Panc1 (cell line): Measurements from ENCODE around the gene SHKBP1. TPM values are rescaled to one million over a fixed set of nuclear protein-coding genes. Genes with fewer than 3 reads are reported as not detected.
"Not testable (repeated sequence)": the region's sequence is repeated elsewhere in the genome, so short reads cannot be mapped to it uniquely, and the experiment has no call there.

Source experiments
- ATAC-seq: fragments of 200-7000 bp; cut with Tn5 transposase; 2 replicates; pipeline ENCODE4 v1.9.1; 2020; ENCODE audit warnings: mild to moderate bottlenecking, moderate library complexity
- BruUV-seq: library from RNA; stranded (reverse); fragments of 400-500 nt; replicated peaks from 2 replicates; lab custom pipeline; 2021; lab: Mats Ljungman, UMichigan
- CTCF ChIA-PET: fragments of 300-600 bp; sonication (Branson Sonifier 250); formaldehyde crosslinking; loops from one replicate; lab custom pipeline; 2022; ENCODE audit warnings: antibody characterized with exemption; lab: Charles Lee
- POLR2A ChIA-PET: fragments of 300-600 bp; sonication (Branson Sonifier 250); formaldehyde crosslinking; loops from one replicate; lab custom pipeline; 2022; ENCODE audit warnings: antibody characterized with exemption; lab: Charles Lee
- DNase-seq: peaks from one replicate; pipeline ENCODE4 v3.0.0-alpha.2; 2010; ENCODE audit warnings: low read depth, low spot score
- H3K27ac ChIP-seq: 2 replicates; pipeline ENCODE4 v1.5.1; 2011; ENCODE audit warnings: mild to moderate bottlenecking, low read length, inconsistent platforms
- H3K27me3 ChIP-seq: fragments of 200-500 bp; sonication (Bioruptor generic); 2 replicates; pipeline ENCODE4 v1.6.0; 2014; ENCODE audit warnings: low read length, inconsistent platforms; ENCODE audit not compliant: control insufficient read depth, insufficient read depth
- H3K36me3 ChIP-seq: fragments of 200-500 bp; sonication (Bioruptor generic); 2 replicates; pipeline ENCODE4 v1.5.1; 2014; ENCODE audit warnings: inconsistent platforms, mild to moderate bottlenecking, low read length, moderate library complexity; ENCODE audit not compliant: control insufficient read depth, insufficient read depth
- H3K4me1 ChIP-seq: 2 replicates; pipeline ENCODE4 v1.5.1; 2011; ENCODE audit warnings: inconsistent platforms, mild to moderate bottlenecking, low read length, moderate library complexity; ENCODE audit not compliant: control insufficient read depth, insufficient read depth
- H3K4me3 ChIP-seq, 2 experiments: 2 replicates each; pipeline ENCODE4 v1.5.1; 2011 to 2012; ENCODE audit warnings: low read depth in 2 of 2, low read length in 2 of 2, mild to moderate bottlenecking in 2 of 2, inconsistent platforms in 1 of 2, moderate library complexity in 1 of 2
- H3K9me3 ChIP-seq: fragments of 200-500 bp; sonication (Bioruptor generic); 2 replicates; pipeline ENCODE4 v1.5.1; 2014; ENCODE audit warnings: low read depth, mild to moderate bottlenecking, inconsistent platforms, low read length, moderate library complexity; ENCODE audit not compliant: control insufficient read depth, insufficient read depth
- CTCF ChIP-seq: fragments of 450-650 bp; IDR thresholded peaks from 2 replicates; pipeline ENCODE4 v1.5.1; 2017; ENCODE audit warnings: mild to moderate bottlenecking
- POLR2AphosphoS5 ChIP-seq: IDR thresholded peaks from 2 replicates; pipeline ENCODE4 v1.6.1; 2012; ENCODE audit warnings: mild to moderate bottlenecking, low read depth, low read length, moderate library complexity
- REST ChIP-seq, 2 experiments: IDR thresholded peaks; 2 replicates each; pipeline ENCODE4 v1.6.1; 2011 to 2012; ENCODE audit warnings: low read depth in 2 of 2, control low read depth in 1 of 2, low read length in 1 of 2, mild to moderate bottlenecking in 1 of 2, moderate library complexity in 1 of 2; ENCODE audit not compliant: insufficient read depth in 1 of 2
- SIN3A ChIP-seq: IDR thresholded peaks from 2 replicates; pipeline ENCODE4 v1.6.1; 2012; ENCODE audit warnings: low read depth, mild to moderate bottlenecking, low read length, moderate library complexity, borderline replicate concordance; ENCODE audit not compliant: insufficient read depth
- TCF7L2 ChIP-seq: IDR thresholded peaks from 2 replicates; pipeline ENCODE4 v1.6.1; 2011; ENCODE audit warnings: mild to moderate bottlenecking, low read depth, low read length, inconsistent platforms
- in situ Hi-C: cut with HindIII; loops from 2 replicates; pipeline ENCODE4 v1.10.0; 2016; ENCODE audit warnings: low sequenced_read_pairs, low pct_unique_long_range_greater_than_20kb
- intact Hi-C: fragments of 100-400 bp; cut with micrococcal nuclease; formaldehyde crosslinking; loops from one replicate; pipeline ENCODE4 v1.10.0; 2022; ENCODE audit not compliant: unreplicated experiment
- total RNA-seq: library from RNA; stranded (reverse); gene quantifications from one replicate; pipeline ENCODE4 v1.2.1, GENCODE V29; 2021; ENCODE audit not compliant: unreplicated experiment

SHKBP1 gene
- total RNA-seq, 1 experiment from 2014 or later = 55.9 TPM

- in situ Hi-C loops (no loop called here), intact Hi-C loops (no loop called here)
- DNase-seq (no peak), ATAC-seq (no peak)
- TF ChIP-seq SIN3A (no peak), TCF7L2 (no peak), REST (IDR thresholded peaks at IDR 0.05; ENCODE audit: insufficient read depth in 1 of 2, low read depth in 2 of 2, low read length in 1 of 2) (no peak), POLR2AphosphoS5 (no peak), CTCF (no peak)
- no peaks in the 10 kb centered on the region for H3K4me1 ChIP-seq
- H3K27ac ChIP-seq = no peak overlapping the region
- CTCF ChIA-PET = interaction anchor here (0.5 to 2.0 kb wide), 2 partner anchors 11 to 96 kb away, joined by 3 to 5 read pairs; no protein-coding TSS in a partner anchor
- no peak overlapping the region for H3K4me3 ChIP-seq
- POLR2A ChIA-PET = interaction anchor here (0.6 to 0.7 kb wide), 2 partner anchors 19 to 50 kb away, joined by 3 read pairs; no protein-coding TSS in a partner anchor
- H3K27me3 ChIP-seq = no peaks in the 10 kb centered on the region
- no TSS peak for BruUV-seq
- H3K36me3 ChIP-seq = no peaks in the 10 kb centered on the region
- no peaks in the 10 kb centered on the region for H3K9me3 ChIP-seq
Measured at GRCh38 chr19:40543029-40543597, 33.6 kb upstream of the SHKBP1 start.

- H3K36me3 ChIP-seq, H3K4me1 ChIP-seq, in situ Hi-C loops, ATAC-seq, BruUV-seq, CTCF ChIA-PET, H3K27ac ChIP-seq, H3K4me3 ChIP-seq, DNase-seq, H3K9me3 ChIP-seq, H3K27me3 ChIP-seq: not testable (repeated sequence)
- intact Hi-C loops = loop anchor here (5.0 kb wide), 1 partner anchor 51 kb away; no protein-coding TSS in a partner anchor
- POLR2A ChIA-PET = interaction anchor here (0.6 kb wide), 2 partner anchors 25 to 1776 kb away, joined by 3 read pairs; no protein-coding TSS in a partner anchor
Measured at GRCh38 chr19:40546153-40546841, 30.4 kb upstream of the SHKBP1 start.

- CTCF ChIA-PET, H3K4me1 ChIP-seq, in situ Hi-C loops, POLR2A ChIA-PET, H3K27ac ChIP-seq, H3K27me3 ChIP-seq, H3K9me3 ChIP-seq, BruUV-seq, ATAC-seq, H3K4me3 ChIP-seq, DNase-seq, H3K36me3 ChIP-seq: not testable (repeated sequence)
- intact Hi-C loops = loop anchor here (5.0 kb wide), 1 partner anchor 50 kb away; no protein-coding TSS in a partner anchor
Measured at GRCh38 chr19:40547190-40547589, 29.5 kb upstream of the SHKBP1 start.
